HK-2 (cell line): Measurements from ENCODE around the gene ATP2B2.
"Not testable (repeated sequence)": the region's sequence is repeated elsewhere in the genome, so short reads cannot be mapped to it uniquely, and the experiment has no call there.

Experiments used
- DNase-seq: peaks from one replicate; pipeline ENCODE4 v3.0.0-alpha.2; 2018; ENCODE audit not compliant: unreplicated experiment

Gene ATP2B2

GRCh38 chr3:10303785-10304184, 201.6 kb downstream of the ATP2B2 start:
- DNase-seq: no peak

GRCh38 chr3:10303105-10303504, 202.3 kb downstream of the ATP2B2 start:
- no peak for DNase-seq

GRCh38 chr3:10300087-10300486, 205.3 kb downstream of the ATP2B2 start:
- no peak for DNase-seq

- DNase-seq: no peak
Measured at GRCh38 chr3:10299679-10300078, 205.7 kb downstream of the ATP2B2 start.

- DNase-seq: no peak
Measured at GRCh38 chr3:10299175-10299574, 206.2 kb downstream of the ATP2B2 start.

- not testable (repeated sequence) for DNase-seq
Measured at GRCh38 chr3:10298064-10298463, 207.3 kb downstream of the ATP2B2 start.

GRCh38 chr3:10294030-10294586, 211.3 kb downstream of the ATP2B2 start:
- DNase-seq: no peak

- no peak for DNase-seq
Measured at GRCh38 chr3:10292505-10293419, 212.6 kb downstream of the ATP2B2 start, which contains the start of gene GHRL. Gene GHRL (minus strand): TSS chr3:10292947. CDS start chr3:10290180, 2,767 bp downstream.

GRCh38 chr3:10291641-10292040, 213.7 kb downstream of the ATP2B2 start:
- no peak for DNase-seq

GRCh38 chr3:10290481-10291176, 214.8 kb downstream of the ATP2B2 start:
- DNase-seq: no peak

- no peak for DNase-seq
Measured at GRCh38 chr3:10289787-10290355, 215.5 kb downstream of the ATP2B2 start.

- no peak for DNase-seq
Measured at GRCh38 chr3:10289077-10289476, 216.3 kb downstream of the ATP2B2 start.

GRCh38 chr3:10288575-10288960, 216.8 kb downstream of the ATP2B2 start:
- DNase-seq: no peak

- DNase-seq: no peak
Measured at GRCh38 chr3:10287936-10288574, 217.3 kb downstream of the ATP2B2 start.

GRCh38 chr3:10286596-10287295, 218.6 kb downstream of the ATP2B2 start:
- peak; percentile 24 for DNase-seq

GRCh38 chr3:10286133-10286524, 219.3 kb downstream of the ATP2B2 start:
- DNase-seq: no peak

GRCh38 chr3:10285272-10286132, 219.9 kb downstream of the ATP2B2 start:
- DNase-seq: no peak

GRCh38 chr3:10284496-10284895, 220.9 kb downstream of the ATP2B2 start:
- DNase-seq: no peak

GRCh38 chr3:10283638-10284037, 221.7 kb downstream of the ATP2B2 start:
- DNase-seq: no peak

- DNase-seq: no peak
Measured at GRCh38 chr3:10281951-10282350, 223.4 kb downstream of the ATP2B2 start.
